ENCODE measurements around the gene ARMC8.

The ARMC8 gene

GRCh38 chr3:138197058-138197457, 10.0 kb downstream of the ARMC8 start:
- TF ChIP-seq CTCF (IDR thresholded peaks at IDR 0.05; ENCODE audit: control insufficient read depth, insufficient read depth, low read depth, low read length, missing control alignments), result no peak
- DNase-seq (ENCODE audit: low read depth), result no peak
- H3K4me3 ChIP-seq (ENCODE audit: control insufficient read depth, low read depth, low read length), result no peak overlapping the region

GRCh38 chr3:138197524-138197923, 10.4 kb downstream of the ARMC8 start:
- DNase-seq (ENCODE audit: low read depth), result no peak
- no peak overlapping the region for H3K4me3 ChIP-seq (ENCODE audit: control insufficient read depth, low read depth, low read length)
- TF ChIP-seq CTCF (IDR thresholded peaks at IDR 0.05; ENCODE audit: control insufficient read depth, insufficient read depth, low read depth, low read length, missing control alignments), result no peak

GRCh38 chr3:138199851-138200250, 12.8 kb downstream of the ARMC8 start:
- no peak overlapping the region for H3K4me3 ChIP-seq (ENCODE audit: control insufficient read depth, low read depth, low read length)
- no peak for DNase-seq (ENCODE audit: low read depth)
- TF ChIP-seq CTCF (IDR thresholded peaks at IDR 0.05; ENCODE audit: control insufficient read depth, insufficient read depth, low read depth, low read length, missing control alignments), result no peak

GRCh38 chr3:138200424-138200823, 13.3 kb downstream of the ARMC8 start:
- H3K4me3 ChIP-seq (ENCODE audit: control insufficient read depth, low read depth, low read length), result no peak overlapping the region
- DNase-seq (ENCODE audit: low read depth), result no peak
- no peak for TF ChIP-seq CTCF (IDR thresholded peaks at IDR 0.05; ENCODE audit: control insufficient read depth, insufficient read depth, low read depth, low read length, missing control alignments)

DNA sequence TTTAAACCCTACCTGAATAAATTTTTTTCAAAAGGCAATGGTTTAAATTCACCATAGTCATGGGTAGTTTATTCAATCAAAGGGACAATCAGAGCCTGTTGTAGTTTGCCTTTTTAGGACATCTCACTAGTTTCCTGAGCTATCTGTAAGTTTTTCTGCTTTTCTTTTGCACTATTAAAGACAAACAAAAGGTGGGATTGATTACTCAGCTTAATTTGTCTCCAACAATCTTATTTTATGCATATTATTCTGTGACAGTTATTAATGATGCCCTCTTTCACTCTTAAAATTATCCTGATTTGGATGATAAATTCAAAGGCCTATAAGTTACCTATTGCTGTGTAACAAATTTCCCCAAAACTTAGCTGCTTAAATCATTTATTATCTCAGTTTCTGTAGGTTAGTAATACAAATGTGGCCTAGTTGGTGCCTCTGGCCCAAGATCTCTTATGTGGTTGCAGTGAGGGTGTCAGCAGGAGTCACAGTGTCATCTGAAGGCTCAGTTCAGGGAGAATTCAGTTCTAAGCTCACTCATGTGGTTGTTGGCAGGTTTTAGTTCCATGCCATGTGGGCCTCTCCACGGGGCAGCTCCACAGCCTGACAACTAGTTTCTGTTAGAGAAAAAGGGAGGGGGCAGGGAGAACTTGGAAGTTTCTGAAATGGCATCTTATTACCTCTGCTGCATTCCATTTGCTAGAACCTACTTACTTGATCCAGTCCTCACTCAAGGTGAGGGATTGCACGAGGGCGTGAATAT, 16.0 kb downstream of the ARMC8 start:
- H3K4me3 ChIP-seq (ENCODE audit: control insufficient read depth, low read depth, low read length), result no peak overlapping the region
- no peak for DNase-seq (ENCODE audit: low read depth)
- no peak for TF ChIP-seq CTCF (IDR thresholded peaks at IDR 0.05; ENCODE audit: control insufficient read depth, insufficient read depth, low read depth, low read length, missing control alignments)

- no peak for TF ChIP-seq CTCF (IDR thresholded peaks at IDR 0.05; ENCODE audit: control insufficient read depth, insufficient read depth, low read depth, low read length, missing control alignments)
- no peak overlapping the region for H3K4me3 ChIP-seq (ENCODE audit: control insufficient read depth, low read depth, low read length)
- DNase-seq (ENCODE audit: low read depth), result no peak
Observed at GRCh38 chr3:138203938-138204337, 16.8 kb downstream of the ARMC8 start.

All from AG09309 (cell line).